ENCODE results near the gene MAML3.
A peak's percentile ranks its signal among the peaks of the same experiment; 100 is the strongest.

Gene MAML3

GRCh38 chr4:139769364-139769763, 384.6 kb downstream of the MAML3 start:
- no peak for DNase-seq

- DNase-seq = peak; percentile 15
These were observed 385.1 kb downstream of the MAML3 start for GRCh38 chr4:139768896-139769295.

- DNase-seq = no peak
These were observed 385.6 kb downstream of the MAML3 start for GRCh38 chr4:139768366-139768765.

- no peak for DNase-seq
These were observed 386.4 kb downstream of the MAML3 start for GRCh38 chr4:139767585-139767984.

GRCh38 chr4:139767168-139767567, 386.8 kb downstream of the MAML3 start:
- DNase-seq = no peak

- no peak for DNase-seq
These were observed 389.2 kb downstream of the MAML3 start for GRCh38 chr4:139764686-139765310.

GRCh38 chr4:139764182-139764581, 389.8 kb downstream of the MAML3 start:
- DNase-seq = peak; percentile 48

- DNase-seq = peak; percentile 70
These were observed 390.3 kb downstream of the MAML3 start for GRCh38 chr4:139763672-139764071.

GRCh38 chr4:139763205-139763604, 390.8 kb downstream of the MAML3 start:
- no peak for DNase-seq

GRCh38 chr4:139762720-139763119, 391.3 kb downstream of the MAML3 start:
- no peak for DNase-seq

GRCh38 chr4:139761461-139761860, 392.5 kb downstream of the MAML3 start:
- DNase-seq = peak; percentile 44

- no peak for DNase-seq
These were observed 393.4 kb downstream of the MAML3 start for GRCh38 chr4:139760567-139760966.

- DNase-seq = no peak
These were observed 394.9 kb downstream of the MAML3 start for GRCh38 chr4:139759097-139759496.

- DNase-seq = no peak
These were observed 397.4 kb downstream of the MAML3 start for GRCh38 chr4:139756391-139757180.

- DNase-seq = no peak
These were observed 399.0 kb downstream of the MAML3 start for GRCh38 chr4:139754938-139755337.

- DNase-seq = no peak
These were observed 400.3 kb downstream of the MAML3 start for GRCh38 chr4:139753686-139754085.

- DNase-seq = no peak
These were observed 404.0 kb downstream of the MAML3 start for GRCh38 chr4:139749835-139750498.

GRCh38 chr4:139749338-139749737, 404.6 kb downstream of the MAML3 start:
- DNase-seq = no peak

- DNase-seq = no peak
These were observed 407.4 kb downstream of the MAML3 start for GRCh38 chr4:139746431-139747171.

- DNase-seq = no peak
These were observed 408.8 kb downstream of the MAML3 start for GRCh38 chr4:139745111-139745639.

- no peak for DNase-seq
These were observed 409.8 kb downstream of the MAML3 start for GRCh38 chr4:139744232-139744631.

GRCh38 chr4:139743027-139743426, 411.0 kb downstream of the MAML3 start:
- DNase-seq = no peak

GRCh38 chr4:139740531-139741041, 413.4 kb downstream of the MAML3 start:
- peak; percentile 15 for DNase-seq
